Mesenchymal stem cell (in vitro differentiated cells and primary cell): ENCODE data around the gene IMPA2.
A peak's percentile ranks its signal among the peaks of the same experiment; 100 is the strongest.
"Not testable (repeated sequence)": the region's sequence is repeated elsewhere in the genome, so short reads cannot be mapped to it uniquely, and the experiment has no call there.

Experiments
- DNase-seq: peaks from one replicate; pipeline ENCODE4 v3.0.0-alpha.2; 2013
- H2AFZ ChIP-seq: one replicate; pipeline ENCODE4 v1.6.1; 2013; ENCODE audit warnings: low read depth, mild to moderate bottlenecking, control low read depth, inconsistent platforms, low read length, moderate library complexity
- H2AK5ac ChIP-seq: 2 replicates; pipeline ENCODE4 v1.6.1; 2013; ENCODE audit warnings: low read length, moderate library complexity, mild to moderate bottlenecking, inconsistent platforms; ENCODE audit not compliant: severe bottlenecking
- H2BK120ac ChIP-seq: one replicate; pipeline ENCODE4 v1.6.1; 2013; ENCODE audit warnings: low read depth, mild to moderate bottlenecking, inconsistent platforms, low read length, moderate library complexity
- H2BK12ac ChIP-seq, 2 experiments: one replicate each; pipeline ENCODE4 v1.6.1; 2013; ENCODE audit warnings: inconsistent platforms in 2 of 2, low read length in 2 of 2, mild to moderate bottlenecking in 2 of 2, moderate library complexity in 2 of 2, control low read depth in 1 of 2
- H2BK15ac ChIP-seq: one replicate; pipeline ENCODE4 v1.6.1; 2013; ENCODE audit warnings: mild to moderate bottlenecking, low read depth, inconsistent platforms; ENCODE audit not compliant: poor library complexity, severe bottlenecking
- H2BK5ac ChIP-seq: 2 replicates; pipeline ENCODE4 v1.6.1; 2013; ENCODE audit warnings: low read depth, mild to moderate bottlenecking, low read length, control low read depth, inconsistent platforms; ENCODE audit not compliant: poor library complexity, severe bottlenecking
- H3K14ac ChIP-seq, 2 experiments: one replicate each; pipeline ENCODE4 v1.6.1; 2013; ENCODE audit warnings: inconsistent platforms in 2 of 2, low read length in 2 of 2, control low read depth in 1 of 2, mild to moderate bottlenecking in 1 of 2, moderate library complexity in 1 of 2
- H3K18ac ChIP-seq, 2 experiments: one replicate each; pipeline ENCODE4 v1.6.1; 2013; ENCODE audit warnings: inconsistent platforms in 2 of 2, low read length in 2 of 2, control low read depth in 1 of 2, low read depth in 1 of 2, mild to moderate bottlenecking in 1 of 2
- H3K23ac ChIP-seq, 2 experiments: one replicate each; pipeline ENCODE4 v1.6.1; 2013; ENCODE audit warnings: inconsistent platforms in 2 of 2, low read length in 2 of 2, mild to moderate bottlenecking in 2 of 2, moderate library complexity in 2 of 2, control low read depth in 1 of 2
- H3K27ac ChIP-seq: 2 replicates; pipeline ENCODE4 v1.5.1; 2013; ENCODE audit warnings: mild to moderate bottlenecking, moderate library complexity, low read length, control low read depth, inconsistent platforms; ENCODE audit not compliant: poor library complexity, severe bottlenecking
- H3K27me3 ChIP-seq, 2 experiments: 2 replicates each; pipeline versions ENCODE4 v1.6.1 to v1.7.0; 2013; ENCODE audit warnings: low read length in 2 of 2, mild to moderate bottlenecking in 2 of 2, moderate library complexity in 2 of 2, control low read depth in 1 of 2, inconsistent platforms in 1 of 2; ENCODE audit not compliant: control insufficient read depth in 1 of 2, insufficient read depth in 1 of 2
- H3K36me3 ChIP-seq, 2 experiments: 2 replicates each; pipeline versions ENCODE4 v1.6.1 to v1.7.0; 2013; ENCODE audit warnings: low read length in 2 of 2, control low read depth in 1 of 2, inconsistent platforms in 1 of 2, low read depth in 1 of 2, mild to moderate bottlenecking in 1 of 2; ENCODE audit not compliant: insufficient read depth in 2 of 2, control insufficient read depth in 1 of 2
- H3K4ac ChIP-seq, 2 experiments: one replicate each; pipeline ENCODE4 v1.6.1; 2013; ENCODE audit warnings: inconsistent platforms in 2 of 2, low read length in 2 of 2, mild to moderate bottlenecking in 2 of 2, moderate library complexity in 2 of 2, control low read depth in 1 of 2, low read depth in 1 of 2
- H3K4me1 ChIP-seq: 2 replicates; pipeline ENCODE4 v1.6.1; 2013; ENCODE audit warnings: low read depth, low read length, control low read depth; ENCODE audit not compliant: control insufficient read depth, insufficient read depth
- H3K4me2 ChIP-seq: 2 replicates; pipeline ENCODE4 v1.6.1; 2013; ENCODE audit warnings: low read length, mild to moderate bottlenecking, inconsistent platforms; ENCODE audit not compliant: poor library complexity, severe bottlenecking
- H3K4me3 ChIP-seq, 2 experiments: 2 replicates each; pipeline versions ENCODE4 v1.5.1 to v1.7.0; 2013; ENCODE audit warnings: low read length in 2 of 2, mild to moderate bottlenecking in 2 of 2, control low read depth in 1 of 2, low read depth in 1 of 2; ENCODE audit not compliant: insufficient read depth in 1 of 2
- H3K79me1 ChIP-seq: replicated peaks from 2 replicates; pipeline ENCODE4 v1.6.1; 2013; ENCODE audit warnings: mild to moderate bottlenecking, control low read depth, low read length, inconsistent platforms; ENCODE audit not compliant: poor library complexity, severe bottlenecking
- H3K9ac ChIP-seq: 2 replicates; pipeline ENCODE4 v1.7.0; 2013; ENCODE audit warnings: mild to moderate bottlenecking, low read length, moderate library complexity
- H3K9me3 ChIP-seq: 2 replicates; pipeline ENCODE4 v1.7.0; 2013; ENCODE audit warnings: mild to moderate bottlenecking, low read length; ENCODE audit not compliant: control insufficient read depth
- H4K8ac ChIP-seq: one replicate; pipeline ENCODE4 v1.6.1; 2013; ENCODE audit warnings: inconsistent platforms, mild to moderate bottlenecking, low read length, moderate library complexity
- H4K91ac ChIP-seq: one replicate; pipeline ENCODE4 v1.6.1; 2013; ENCODE audit warnings: mild to moderate bottlenecking, low read length, inconsistent platforms
- WGBS: methylation state at CpG from one replicate; pipeline ENCODE4 v1.1.7; 2013; ENCODE audit warnings: mixed read lengths; 5-methylcytosine and 5-hydroxymethylcytosine counted together

IMPA2 gene

DNA sequence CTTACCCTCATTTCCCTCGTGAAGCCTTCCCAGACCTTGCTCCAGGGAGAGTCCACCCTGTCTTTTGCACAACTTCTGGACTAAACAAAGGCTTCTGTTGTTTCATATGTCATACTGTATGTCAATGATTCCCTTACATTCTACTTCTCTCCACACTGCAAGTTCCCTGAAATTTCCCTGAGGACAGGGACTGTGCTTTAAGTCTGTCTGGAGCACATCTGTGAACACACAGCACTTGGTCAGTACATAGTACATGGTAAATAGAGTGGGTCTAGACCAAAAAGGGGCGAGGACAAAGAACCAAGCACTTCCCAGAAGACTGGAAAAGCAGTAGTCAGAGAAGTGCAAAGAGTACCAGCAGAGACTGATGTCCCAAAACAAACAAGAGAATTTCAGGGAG is 23.7 kb upstream of the IMPA2 start:
- Histone ChIP-seq H3K27me3 (no peaks in the 10 kb centered on the region), H3K4me2 (no peak overlapping the region), H2BK120ac (no peak overlapping the region), H4K8ac (no peak overlapping the region), H3K36me3 (no peaks in the 10 kb centered on the region), H3K79me1 (no peaks in the 10 kb centered on the region), H2BK5ac (peak overlapping the region; percentile 38), H3K9ac (no peak overlapping the region), H2AK5ac (peak overlapping the region; percentile 53), H3K9me3 (peaks cover 21% of the 10 kb centered on the region), H3K18ac (no peak overlapping the region), H3K4me1 (peaks cover 4% of the 10 kb centered on the region), H2BK15ac (no peak overlapping the region), H2AFZ (no peak overlapping the region), H3K4me3 (no peak overlapping the region), H3K14ac (no peak overlapping the region), H3K4ac (no peak overlapping the region), H3K23ac (no peak overlapping the region), H4K91ac (no peak overlapping the region), H3K27ac (no peak overlapping the region), H2BK12ac (peak overlapping the region in 1 of 2 experiments; percentile 23)
- DNase-seq, result no peak
- WGBS, result 88% methylated on average over 2 of the region's 2 CpGs

DNA sequence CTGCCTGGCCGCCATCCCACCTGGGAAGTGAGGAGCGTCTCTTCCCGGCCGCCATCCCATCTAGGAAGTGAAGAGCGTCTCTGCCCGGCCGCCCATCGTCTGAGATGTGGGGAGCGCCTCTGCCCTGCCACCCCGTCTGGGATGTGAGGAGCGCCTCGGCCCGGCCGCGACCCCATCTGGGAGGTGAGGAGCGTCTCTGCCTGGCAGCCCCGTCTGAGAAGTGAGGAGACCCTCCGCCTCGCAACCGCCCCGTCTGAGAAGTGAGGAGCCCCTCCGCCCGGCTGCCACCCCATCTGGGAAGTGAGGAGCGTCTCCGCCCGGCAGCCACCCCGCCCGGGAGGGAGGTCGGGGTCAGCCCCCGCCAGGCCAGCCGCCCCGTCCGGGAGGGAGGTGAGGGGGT is 21.7 kb upstream of the IMPA2 start:
- H3K4me1 ChIP-seq, H3K27ac ChIP-seq, H3K27me3 ChIP-seq, H3K4me2 ChIP-seq, H3K9ac ChIP-seq, H4K8ac ChIP-seq, H2BK15ac ChIP-seq, H4K91ac ChIP-seq, H3K14ac ChIP-seq, H2AFZ ChIP-seq, H3K4ac ChIP-seq, H2BK5ac ChIP-seq, H3K23ac ChIP-seq, H2BK120ac ChIP-seq, H3K36me3 ChIP-seq, H3K79me1 ChIP-seq, H3K4me3 ChIP-seq, H2BK12ac ChIP-seq, H2AK5ac ChIP-seq, DNase-seq, H3K18ac ChIP-seq: not testable (repeated sequence)
- H3K9me3 ChIP-seq, result peaks cover 21% of the 10 kb centered on the region
- WGBS, result 95% methylated on average over 24 of the region's 33 CpGs

DNA sequence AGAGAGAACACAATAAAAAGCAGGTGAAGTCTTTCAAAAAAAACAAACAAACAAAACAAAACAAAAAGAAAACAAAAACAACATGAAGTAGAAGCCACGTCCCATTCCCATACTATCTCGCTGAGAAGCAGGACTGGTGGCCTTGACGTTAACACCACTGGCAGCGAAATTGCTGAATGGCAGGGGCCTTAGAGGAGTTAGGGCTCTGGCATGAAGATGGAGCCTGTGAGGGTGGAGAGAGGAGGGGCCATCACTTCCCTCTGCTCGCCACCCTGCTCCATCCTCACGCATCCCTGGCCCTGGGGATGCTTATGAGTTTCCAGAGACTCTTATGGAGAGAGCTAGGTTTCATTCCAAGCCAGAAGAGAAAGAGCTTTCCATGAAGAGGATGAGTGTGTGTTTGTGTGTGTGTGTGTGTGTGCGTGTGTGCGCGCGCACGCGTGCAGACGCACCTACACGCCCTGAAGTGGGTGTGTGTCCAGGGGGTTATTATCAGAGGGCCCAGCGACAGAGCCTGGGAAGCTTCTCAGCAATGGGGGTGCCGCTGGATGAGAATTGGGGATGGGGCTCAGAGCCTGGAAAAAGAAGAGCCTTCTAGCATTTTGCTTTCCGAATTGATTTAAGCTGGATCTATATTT is 20.4 kb upstream of the IMPA2 start:
- no peak overlapping the region for H3K23ac ChIP-seq
- H2BK15ac ChIP-seq, result peak overlapping the region; percentile 69
- no peak overlapping the region for H3K27ac ChIP-seq
- no peak overlapping the region for H3K9ac ChIP-seq
- peaks cover 7% of the 10 kb centered on the region for H3K4me1 ChIP-seq
- peak overlapping the region; percentile 90 for H4K91ac ChIP-seq
- H3K14ac ChIP-seq, result peak overlapping the region in 1 of 2 experiments; percentile 36
- H3K36me3 ChIP-seq, result no peaks in the 10 kb centered on the region
- H3K27me3 ChIP-seq, result no peaks in the 10 kb centered on the region
- no peak overlapping the region for H3K18ac ChIP-seq
- H2AK5ac ChIP-seq, result no peak overlapping the region
- peak overlapping the region; percentile 61 for H2BK120ac ChIP-seq
- no peak overlapping the region for H2BK5ac ChIP-seq
- no peak for DNase-seq
- no peak overlapping the region for H3K4me2 ChIP-seq
- H3K79me1 ChIP-seq, result no peaks in the 10 kb centered on the region
- H2BK12ac ChIP-seq, result peak overlapping the region; percentile 2 to 84
- H3K4ac ChIP-seq, result no peak overlapping the region
- peaks cover 21% of the 10 kb centered on the region for H3K9me3 ChIP-seq
- whole genome bisulfite sequencing, result 93% methylated on average over 15 of the region's 17 CpGs
- no peak overlapping the region for H3K4me3 ChIP-seq
- no peak overlapping the region for H2AFZ ChIP-seq
- H4K8ac ChIP-seq, result no peak overlapping the region

DNA sequence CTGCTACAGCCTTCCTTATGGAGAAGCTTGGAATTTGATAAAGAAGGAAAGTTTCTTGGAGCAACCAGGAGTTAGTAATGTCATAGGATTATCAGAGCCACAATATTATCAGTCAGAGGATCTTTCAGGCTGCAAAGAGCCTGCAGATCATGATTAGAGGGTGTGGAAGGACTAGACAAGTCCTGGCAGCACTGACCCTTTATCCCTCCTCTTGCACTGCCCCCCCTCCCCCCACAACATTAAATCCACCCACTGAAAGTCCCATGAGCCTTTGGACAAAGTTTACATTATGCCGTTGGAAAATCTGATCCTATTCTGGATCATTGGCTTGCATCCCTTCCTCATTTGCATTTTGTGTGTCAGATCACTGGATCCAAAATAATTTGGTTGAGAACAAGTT is 18.7 kb upstream of the IMPA2 start:
- Histone ChIP-seq H2BK5ac (no peak overlapping the region), H2BK120ac (no peak overlapping the region), H4K8ac (no peak overlapping the region), H3K9ac (peak overlapping the region; percentile 17), H3K4me1 (peaks cover 7% of the 10 kb centered on the region), H3K9me3 (peaks cover 7% of the 10 kb centered on the region), H3K4me2 (no peak overlapping the region), H3K23ac (no peak overlapping the region), H2AFZ (no peak overlapping the region), H3K27me3 (no peaks in the 10 kb centered on the region), H2BK15ac (no peak overlapping the region), H3K36me3 (no peaks in the 10 kb centered on the region), H4K91ac (no peak overlapping the region), H2AK5ac (no peak overlapping the region), H3K79me1 (no peaks in the 10 kb centered on the region), H3K18ac (no peak overlapping the region), H3K14ac (no peak overlapping the region), H3K27ac (no peak overlapping the region), H3K4ac (no peak overlapping the region), H3K4me3 (no peak overlapping the region), H2BK12ac (no peak overlapping the region)
- WGBS, result 11% methylated on average over 1 of the region's 1 CpG
- peak; percentile 25 for DNase-seq
